SK-N-MC (cell line): ENCODE results near the gene HDAC6.

Source experiments
- EZH2 ChIP-seq: fragments of 200-600 bp; sonication (generic); IDR thresholded peaks from one replicate; pipeline ENCODE4 v1.6.1; 2017; ENCODE audit warnings: antibody characterized with exemption
- FOXP2 ChIP-seq: optimal IDR thresholded peaks from 2 replicates; pipeline ENCODE3; 2011; ENCODE audit warnings: mild to moderate bottlenecking, moderate library complexity; ENCODE audit not compliant: insufficient read depth; ENCODE audit errors: extremely low read length, control extremely low read depth
- POLR2AphosphoS5 ChIP-seq: IDR thresholded peaks from 2 replicates; pipeline ENCODE4 v1.6.1; 2012; ENCODE audit warnings: mild to moderate bottlenecking, low read depth, low read length, borderline replicate concordance

- no peak for TF ChIP-seq POLR2AphosphoS5
- no peak for TF ChIP-seq EZH2
- no peak for TF ChIP-seq FOXP2
Measured at GRCh38 chrX:48782216-48782615, 19.7 kb upstream of the HDAC6 start.
